Cortex of kidney (tissue), 1 donor: ENCODE results near the gene LUZP2.
"Not testable (repeated sequence)": the region's sequence is repeated elsewhere in the genome, so short reads cannot be mapped to it uniquely, and the experiment has no call there.

Source experiments
- DNase-seq: peaks from one replicate; lab custom pipeline; 2025; lab: John Stamatoyannopoulos, UW

Gene LUZP2

DNA sequence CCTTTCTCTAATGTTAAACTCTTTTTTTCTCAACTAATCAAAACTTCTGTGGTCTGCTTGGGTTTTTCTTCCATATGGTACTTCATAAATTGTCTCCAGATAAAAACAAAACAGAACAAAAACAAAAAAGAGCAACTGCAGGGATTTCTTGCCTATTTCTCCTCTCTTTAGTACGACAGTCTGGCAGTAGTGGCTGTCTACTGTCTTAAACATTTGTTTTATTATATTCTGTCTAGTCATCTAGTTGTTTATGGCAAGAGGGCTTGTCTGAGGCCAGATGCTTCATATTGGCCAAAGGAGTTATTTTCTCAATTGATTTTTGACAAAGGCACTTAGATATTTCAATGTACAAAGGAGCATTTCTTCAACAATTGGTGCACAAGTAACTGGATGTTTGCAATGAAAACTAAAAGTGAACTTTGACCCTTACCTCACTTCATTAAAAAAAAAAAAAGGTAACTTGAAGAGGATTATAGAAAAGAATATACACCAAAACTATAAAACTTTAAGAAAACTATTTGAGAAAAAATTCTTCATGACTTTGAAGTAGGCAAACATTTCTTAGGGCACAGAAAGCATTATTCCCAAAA is 404.2 kb downstream of the LUZP2 start:
- no peak for DNase-seq

- DNase-seq: no peak
Observed at GRCh38 chr11:24903555-24903954, 406.7 kb downstream of the LUZP2 start.

GRCh38 chr11:24925091-24925490 is 428.2 kb downstream of the LUZP2 start:
- no peak for DNase-seq

- no peak for DNase-seq
Observed at GRCh38 chr11:24932110-24933000, 435.5 kb downstream of the LUZP2 start.

DNA sequence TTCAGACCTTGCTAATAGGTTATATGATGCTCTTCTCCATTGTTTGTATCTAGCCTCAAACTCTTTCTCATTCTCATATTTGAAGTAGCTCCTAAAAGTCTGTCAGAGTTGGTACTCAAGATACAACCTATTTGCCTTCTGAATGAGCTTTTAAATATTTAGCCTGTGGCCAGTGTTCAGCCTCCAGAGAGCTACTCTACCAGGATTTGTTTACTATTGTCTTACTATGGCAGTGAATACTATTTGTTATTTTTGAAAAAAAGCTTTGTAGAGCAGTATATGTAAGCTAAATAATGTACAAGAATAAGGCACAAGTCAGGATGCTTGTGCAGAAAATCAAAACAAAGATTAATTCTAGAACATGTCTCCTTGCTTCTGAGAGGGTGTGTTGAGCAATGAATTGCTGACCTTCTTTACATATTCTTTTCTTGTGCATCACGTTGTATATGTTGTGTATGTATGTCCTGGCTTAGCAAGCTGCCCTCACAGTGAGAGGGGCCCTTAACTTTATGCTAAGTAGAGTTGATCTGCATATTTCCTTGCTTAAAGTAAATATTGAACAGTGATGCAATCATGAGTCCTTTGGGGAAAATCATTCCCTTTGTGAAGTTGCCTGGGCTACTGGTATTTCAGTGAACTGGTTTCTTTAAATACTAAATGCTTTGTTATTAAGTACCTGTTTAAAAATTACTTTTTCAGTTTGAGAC is 438.0 kb downstream of the LUZP2 start:
- no peak for DNase-seq

DNA sequence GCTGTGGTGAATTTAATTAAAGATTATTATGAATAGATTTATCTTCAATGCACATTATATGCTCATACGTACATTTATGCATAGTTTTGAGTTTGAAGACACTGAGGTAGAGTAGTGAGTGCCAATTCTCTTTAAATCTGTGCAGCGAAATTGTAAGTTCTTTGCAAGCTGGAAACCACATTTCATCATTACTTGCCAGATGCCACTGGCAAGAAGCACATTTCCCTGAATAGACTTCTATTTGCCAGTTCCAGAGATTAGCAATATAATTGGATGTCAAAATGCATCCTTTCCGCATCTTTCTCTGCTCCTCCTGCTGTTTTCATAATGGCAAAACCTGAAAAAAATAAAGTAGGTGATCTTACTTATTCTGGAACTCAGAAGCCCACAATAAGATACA is 448.0 kb downstream of the LUZP2 start:
- DNase-seq: no peak

DNA sequence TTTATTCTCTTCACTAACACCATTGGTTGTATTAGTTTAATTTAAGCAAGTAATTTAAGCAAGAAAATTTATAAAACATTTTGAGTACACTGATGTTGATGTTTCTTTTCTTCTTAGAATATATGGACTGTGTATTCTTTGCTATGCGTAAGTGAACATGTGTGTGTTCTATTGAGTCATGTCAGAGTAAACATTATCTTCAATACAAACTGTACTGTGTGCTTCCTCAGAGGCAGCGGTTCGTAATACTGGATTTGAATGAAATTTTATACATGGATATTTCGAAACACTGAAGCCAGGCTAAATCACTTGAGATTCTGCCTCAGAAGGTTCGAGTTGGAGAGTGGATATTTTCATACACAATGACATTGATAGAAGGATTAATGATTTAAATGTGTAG is 452.6 kb downstream of the LUZP2 start:
- no peak for DNase-seq

DNA sequence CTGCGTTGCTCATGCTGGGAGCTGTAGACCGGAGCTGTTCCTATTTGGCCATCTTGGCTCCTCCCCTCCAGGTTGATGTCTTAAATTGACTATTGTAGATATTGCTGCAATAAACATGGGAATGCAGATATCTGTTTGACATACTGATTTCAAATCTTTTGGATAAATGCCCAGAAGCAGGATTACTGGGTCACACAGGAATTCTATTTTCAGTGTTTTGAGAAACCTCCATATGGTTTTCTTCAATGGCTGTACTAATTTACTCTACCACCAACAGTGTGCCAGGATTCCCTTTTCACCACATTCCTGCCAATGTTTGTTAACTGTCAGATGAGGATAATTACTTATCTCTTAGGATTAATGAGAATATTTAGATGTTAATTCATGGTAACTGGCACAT is 467.0 kb downstream of the LUZP2 start:
- no peak for DNase-seq

GRCh38 chr11:24965748-24966147 is 468.9 kb downstream of the LUZP2 start:
- DNase-seq: no peak

DNA sequence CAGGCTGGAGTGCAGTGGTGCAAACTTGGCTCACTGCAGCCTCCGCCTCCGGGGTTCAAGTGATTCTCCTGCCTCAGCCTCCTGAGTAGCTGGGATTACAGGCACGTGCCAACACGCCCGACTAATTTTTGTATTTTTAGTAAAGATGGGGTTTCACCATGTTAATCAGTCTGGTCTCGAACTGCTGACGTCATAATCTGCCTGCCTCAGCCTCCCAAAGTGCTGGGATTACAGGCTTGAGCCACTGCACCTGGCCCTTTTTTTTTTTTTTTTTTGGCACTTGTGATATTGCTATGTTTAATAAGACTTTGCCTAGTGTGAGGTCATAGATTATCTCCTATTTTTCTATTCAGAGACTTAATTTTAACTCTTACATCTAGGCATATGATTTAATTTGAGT is 497.1 kb downstream of the LUZP2 start:
- not testable (repeated sequence) for DNase-seq

DNA sequence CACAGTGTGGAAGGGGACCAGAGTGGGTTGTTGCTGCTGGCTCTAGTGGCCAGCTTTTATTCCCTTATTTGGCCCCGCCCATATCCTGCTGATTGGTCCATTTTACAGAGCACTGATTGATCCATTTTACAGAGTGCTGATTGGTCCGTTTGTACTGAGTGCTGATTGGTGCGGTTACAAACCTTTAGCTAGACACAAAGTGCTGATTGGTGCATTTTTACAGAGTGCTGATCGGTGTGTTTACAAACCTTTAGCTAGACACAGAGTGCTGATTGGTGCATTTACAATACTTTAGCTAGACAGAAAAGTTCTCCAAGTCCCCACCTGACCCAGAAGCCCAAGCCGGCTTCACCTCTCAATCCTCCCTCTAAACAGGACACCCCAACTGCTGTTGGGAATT is 503.1 kb downstream of the LUZP2 start:
- DNase-seq: not testable (repeated sequence)

DNA sequence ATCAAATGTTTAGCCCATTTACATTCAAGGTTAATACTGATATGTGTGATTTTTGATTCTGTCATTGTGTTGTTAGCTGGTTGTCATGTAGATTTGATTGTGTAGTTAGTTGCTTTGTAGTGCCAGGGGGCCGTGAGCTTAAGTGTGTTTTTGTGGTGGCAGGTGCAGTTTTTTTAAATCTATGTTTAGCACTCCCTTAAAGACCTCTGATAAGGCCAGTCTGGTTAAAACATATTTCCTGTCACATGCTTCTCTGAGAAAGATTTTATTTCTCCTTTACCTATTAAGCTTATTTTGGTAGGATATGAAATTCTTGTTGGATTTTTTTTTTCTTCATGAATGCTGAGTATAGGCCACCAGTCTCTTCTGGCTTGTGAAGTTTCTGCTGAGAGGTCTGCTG is 540.6 kb downstream of the LUZP2 start:
- no peak for DNase-seq

- no peak for DNase-seq
Observed at GRCh38 chr11:25038131-25038530, 541.3 kb downstream of the LUZP2 start.

GRCh38 chr11:25039165-25039564 is 542.3 kb downstream of the LUZP2 start:
- DNase-seq: no peak

DNA sequence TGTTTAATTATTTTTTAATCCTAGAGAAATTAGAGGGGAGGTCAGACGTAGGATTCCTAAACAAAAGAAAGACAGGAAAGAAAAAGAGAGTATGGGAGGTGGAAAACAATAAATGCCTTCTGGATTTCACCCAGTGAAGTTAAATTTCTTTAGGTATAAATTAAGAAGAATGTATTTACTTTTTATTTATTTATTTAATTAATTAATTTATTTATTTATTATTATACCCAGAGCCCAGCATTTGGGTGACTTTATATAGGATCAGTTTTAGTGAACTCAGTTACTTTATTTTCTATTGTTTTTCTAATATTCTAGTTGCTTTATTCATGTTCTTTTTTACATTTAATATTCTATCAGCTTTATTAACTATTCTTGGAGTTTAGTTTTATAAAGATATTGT is 551.8 kb downstream of the LUZP2 start:
- DNase-seq: no peak

DNA sequence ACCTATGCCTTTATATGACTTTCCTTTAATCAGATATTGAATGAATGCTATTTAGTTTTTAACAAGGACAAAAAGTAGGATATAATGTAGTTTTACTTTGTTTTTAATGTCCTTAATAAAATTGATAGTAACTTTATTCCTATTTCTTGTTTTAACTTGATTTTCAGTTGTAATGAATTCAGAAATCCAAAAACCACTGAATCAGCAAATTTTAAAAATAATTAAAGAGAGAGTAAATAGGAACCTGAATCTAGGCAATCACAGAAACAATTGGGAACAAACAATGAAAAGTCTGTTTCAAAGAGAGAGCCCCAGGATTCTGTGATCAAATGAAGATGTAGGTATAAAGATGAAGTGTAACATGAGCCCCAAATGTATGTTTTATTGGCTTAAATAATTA is 556.0 kb downstream of the LUZP2 start:
- DNase-seq: no peak

DNA sequence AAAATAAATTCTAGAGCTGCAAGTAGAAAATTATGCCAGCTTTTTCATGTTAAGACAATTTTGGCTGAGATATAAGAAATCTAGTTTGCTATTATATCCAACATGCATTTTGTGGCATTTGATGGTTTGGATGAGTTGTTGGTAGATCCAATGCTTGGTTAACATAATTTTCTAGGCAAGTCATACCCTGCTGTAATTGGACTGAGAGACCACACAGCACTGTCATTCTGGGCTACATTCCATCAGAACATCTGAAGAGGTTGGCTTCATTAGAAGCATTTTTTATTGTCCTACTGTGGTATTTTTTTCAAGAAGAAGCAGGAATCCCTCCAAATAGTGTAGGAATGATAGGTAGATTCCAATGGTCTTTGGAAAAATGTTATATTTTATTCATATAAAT is 561.0 kb downstream of the LUZP2 start:
- no peak for DNase-seq

GRCh38 chr11:25065746-25066145 is 568.9 kb downstream of the LUZP2 start:
- DNase-seq: no peak

- no peak for DNase-seq
Observed at GRCh38 chr11:25066706-25067105, 569.9 kb downstream of the LUZP2 start.

- no peak for DNase-seq
Observed at GRCh38 chr11:25068451-25068850, 571.6 kb downstream of the LUZP2 start.

DNA sequence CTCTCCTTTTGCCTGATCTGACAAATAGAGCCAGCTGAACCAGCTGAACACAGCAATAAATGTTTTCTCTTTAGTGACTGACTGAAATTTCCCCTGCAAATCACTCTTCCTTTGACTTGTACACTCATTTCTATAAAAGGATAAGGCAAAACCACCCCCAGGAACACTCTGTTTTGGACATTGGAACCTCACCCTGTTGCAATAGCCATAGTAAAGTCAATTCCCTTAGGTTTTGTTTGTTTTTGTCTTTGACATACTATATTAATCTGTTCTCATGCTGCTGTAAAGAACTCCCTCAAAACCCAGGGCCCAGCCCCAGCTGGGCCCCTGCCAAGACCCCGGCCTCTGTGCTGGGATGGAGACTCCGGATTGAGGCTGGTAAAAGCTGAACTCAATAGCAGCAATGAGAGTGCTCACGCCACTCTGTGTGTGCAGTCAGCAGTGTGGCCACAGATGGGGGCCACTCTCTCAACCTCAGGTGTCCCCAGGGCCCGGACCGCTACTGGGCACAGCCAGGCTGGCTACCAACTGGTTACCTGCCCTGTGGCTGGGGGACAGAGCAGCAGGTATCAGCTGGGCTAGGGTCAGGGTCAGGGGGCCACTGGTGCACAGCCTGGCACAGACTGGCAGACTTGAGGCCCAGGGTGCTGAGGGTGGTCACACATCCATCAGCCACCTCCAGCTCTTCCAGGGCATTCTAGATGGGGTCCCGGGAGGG is 597.4 kb downstream of the LUZP2 start:
- no peak for DNase-seq

DNA sequence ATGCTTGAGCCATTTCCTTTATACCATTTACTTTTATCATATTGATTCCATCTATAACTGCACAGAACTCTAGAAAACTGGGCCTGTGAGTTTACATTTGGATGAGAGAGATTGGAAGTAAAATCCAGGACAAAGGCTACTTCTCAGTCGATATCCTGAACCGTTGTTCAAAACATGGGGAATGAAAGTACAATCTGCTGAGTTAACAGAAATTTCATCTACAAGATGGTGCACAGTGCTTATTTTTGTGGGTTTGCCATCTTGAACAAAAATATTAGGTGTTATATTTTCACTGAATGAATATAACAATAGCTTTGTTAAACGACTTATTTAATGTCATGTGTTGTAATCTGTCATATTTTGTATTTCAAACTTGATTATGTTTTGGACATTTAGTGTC is 622.6 kb downstream of the LUZP2 start:
- no peak for DNase-seq
